Measurements from ENCODE around the gene ASB10.

ASB10 gene

GRCh38 chr7:151232091-151232916, 45.3 kb upstream of the ASB10 start, which contains the start of gene CHPF2:
CHPF2 (plus strand) TSS chr7:151232483; CDS start chr7:151234012, 1,529 bp downstream.
- ChIA-PET POLR2A (interaction anchor here (1.0 to 3.4 kb wide), 4 partner anchors 11 to 43 kb away, joined by 3 to 15 read pairs (median 5); no protein-coding TSS in a partner anchor), CTCF (interaction anchor here (0.8 to 5.8 kb wide), 3 partner anchors 13 to 24 kb away, joined by 3 to 72 read pairs (median 5); partner anchors contain the start of gene SMARCD3)
- DNase-seq, result peak; percentile 90 to 95 (median 94)
- H3K9me3 ChIP-seq (ENCODE audit: control extremely low read depth in 1 of 5, control insufficient read depth in 4 of 5, insufficient read depth in 2 of 5, low read depth in 1 of 5, low read length in 4 of 5), result no peaks in the 10 kb centered on the region
- H3K27me3 ChIP-seq (replicated peaks in 2 of 5; ENCODE audit: control insufficient read depth in 4 of 5, insufficient read depth in 5 of 5, low read length in 4 of 5), result no peaks in the 10 kb centered on the region
- H3K36me3 ChIP-seq (ENCODE audit: control insufficient read depth in 4 of 4, insufficient read depth in 4 of 4, low read length in 3 of 4), result peaks cover 6 to 30% (median 24%) of the 10 kb centered on the region in 4 experiments
- peaks cover 8 to 36% (median 34%) of the 10 kb centered on the region in 4 experiments for H3K4me1 ChIP-seq (ENCODE audit: control extremely low read depth in 1 of 4, control insufficient read depth in 4 of 4, insufficient read depth in 4 of 4, low read length in 3 of 4)
- peak within 1 kb of the TSS; percentile 98 for H3K27ac ChIP-seq (ENCODE audit: insufficient read depth in 1 of 2, low read depth in 1 of 2, low read length in 2 of 2, poor library complexity in 1 of 2, severe bottlenecking in 2 of 2)
- under 1% methylated on average over 79 of the region's 79 CpGs for WGBS (ENCODE audit: insufficient coverage)
- peak within 1 kb of the TSS; percentile 92 to 98 (median 97) for H3K4me3 ChIP-seq (ENCODE audit: control insufficient read depth in 1 of 7, extremely low read depth in 1 of 7, insufficient read depth in 4 of 7, low read depth in 2 of 7, low read length in 6 of 7)

- H3K36me3 ChIP-seq (ENCODE audit: control insufficient read depth in 4 of 4, insufficient read depth in 4 of 4, low read length in 3 of 4), result peaks cover 4 to 18% (median 12%) of the 10 kb centered on the region in 4 experiments
- CTCF ChIA-PET, result no interaction called here
- no peak overlapping the region for H3K4me3 ChIP-seq (ENCODE audit: control insufficient read depth in 1 of 7, extremely low read depth in 1 of 7, insufficient read depth in 4 of 7, low read depth in 2 of 7, low read length in 6 of 7)
- H3K27ac ChIP-seq (ENCODE audit: insufficient read depth in 1 of 2, low read depth in 1 of 2, low read length in 2 of 2, poor library complexity in 1 of 2, severe bottlenecking in 2 of 2), result no peak overlapping the region
- DNase-seq, result no peak
- no peaks in the 10 kb centered on the region for H3K9me3 ChIP-seq (ENCODE audit: control extremely low read depth in 1 of 5, control insufficient read depth in 4 of 5, insufficient read depth in 2 of 5, low read depth in 1 of 5, low read length in 4 of 5)
- POLR2A ChIA-PET, result no interaction called here
- no peaks in the 10 kb centered on the region for H3K27me3 ChIP-seq (replicated peaks in 2 of 5; ENCODE audit: control insufficient read depth in 4 of 5, insufficient read depth in 5 of 5, low read length in 4 of 5)
- peaks cover 13 to 43% (median 40%) of the 10 kb centered on the region in 4 experiments for H3K4me1 ChIP-seq (ENCODE audit: control extremely low read depth in 1 of 4, control insufficient read depth in 4 of 4, insufficient read depth in 4 of 4, low read length in 3 of 4)
- 100% methylated on average over 1 of the region's 1 CpG for WGBS (ENCODE audit: insufficient coverage)
Measured at GRCh38 chr7:151231080-151231479, 44.0 kb upstream of the ASB10 start.

GRCh38 chr7:151229249-151229648, 42.2 kb upstream of the ASB10 start:
- no peak overlapping the region for H3K27ac ChIP-seq (ENCODE audit: insufficient read depth in 1 of 2, low read depth in 1 of 2, low read length in 2 of 2, poor library complexity in 1 of 2, severe bottlenecking in 2 of 2)
- H3K4me3 ChIP-seq (ENCODE audit: control insufficient read depth in 1 of 7, extremely low read depth in 1 of 7, insufficient read depth in 4 of 7, low read depth in 2 of 7, low read length in 6 of 7), result no peak overlapping the region
- peaks cover 19 to 43% (median 36%) of the 10 kb centered on the region in 4 experiments for H3K4me1 ChIP-seq (ENCODE audit: control extremely low read depth in 1 of 4, control insufficient read depth in 4 of 4, insufficient read depth in 4 of 4, low read length in 3 of 4)
- 98% methylated on average over 8 of the region's 10 CpGs for WGBS (ENCODE audit: insufficient coverage)
- H3K27me3 ChIP-seq (replicated peaks in 2 of 5; ENCODE audit: control insufficient read depth in 4 of 5, insufficient read depth in 5 of 5, low read length in 4 of 5), result no peaks in the 10 kb centered on the region
- peaks cover 0 to 14% (median 11%) of the 10 kb centered on the region in 4 experiments for H3K36me3 ChIP-seq (ENCODE audit: control insufficient read depth in 4 of 4, insufficient read depth in 4 of 4, low read length in 3 of 4)
- no peaks in the 10 kb centered on the region for H3K9me3 ChIP-seq (ENCODE audit: control extremely low read depth in 1 of 5, control insufficient read depth in 4 of 5, insufficient read depth in 2 of 5, low read depth in 1 of 5, low read length in 4 of 5)
- ChIA-PET CTCF (interaction anchor here (1.2 to 2.0 kb wide), 3 partner anchors 8 to 24 kb away, joined by 3 to 8 read pairs (median 3); no protein-coding TSS in a partner anchor), POLR2A (no interaction called here)
- no peak for DNase-seq

- H3K27ac ChIP-seq (ENCODE audit: insufficient read depth in 1 of 2, low read depth in 1 of 2, low read length in 2 of 2, poor library complexity in 1 of 2, severe bottlenecking in 2 of 2), result peak overlapping the region; percentile 20 to 79
- no peaks in the 10 kb centered on the region for H3K27me3 ChIP-seq (replicated peaks in 2 of 5; ENCODE audit: control insufficient read depth in 4 of 5, insufficient read depth in 5 of 5, low read length in 4 of 5)
- no peak for DNase-seq
- peaks cover 15 to 33% (median 26%) of the 10 kb centered on the region in 4 experiments for H3K4me1 ChIP-seq (ENCODE audit: control extremely low read depth in 1 of 4, control insufficient read depth in 4 of 4, insufficient read depth in 4 of 4, low read length in 3 of 4)
- H3K4me3 ChIP-seq (ENCODE audit: control insufficient read depth in 1 of 7, extremely low read depth in 1 of 7, insufficient read depth in 4 of 7, low read depth in 2 of 7, low read length in 6 of 7), result peak overlapping the region in 6 of 7 experiments; percentile 88 to 98 (median 92)
- H3K9me3 ChIP-seq (ENCODE audit: control extremely low read depth in 1 of 5, control insufficient read depth in 4 of 5, insufficient read depth in 2 of 5, low read depth in 1 of 5, low read length in 4 of 5), result no peaks in the 10 kb centered on the region
- POLR2A ChIA-PET, result no interaction called here
- peaks cover 2 to 22% (median 20%) of the 10 kb centered on the region in 4 experiments for H3K36me3 ChIP-seq (ENCODE audit: control insufficient read depth in 4 of 4, insufficient read depth in 4 of 4, low read length in 3 of 4)
- WGBS (ENCODE audit: insufficient coverage), result 89% methylated on average over 7 of the region's 10 CpGs
- CTCF ChIA-PET, result interaction anchor here (1.2 to 2.0 kb wide), 6 partner anchors 9 to 24 kb away, joined by 3 to 8 read pairs (median 5); no protein-coding TSS in a partner anchor
Measured at GRCh38 chr7:151228024-151228866, 41.2 kb upstream of the ASB10 start.

DNA sequence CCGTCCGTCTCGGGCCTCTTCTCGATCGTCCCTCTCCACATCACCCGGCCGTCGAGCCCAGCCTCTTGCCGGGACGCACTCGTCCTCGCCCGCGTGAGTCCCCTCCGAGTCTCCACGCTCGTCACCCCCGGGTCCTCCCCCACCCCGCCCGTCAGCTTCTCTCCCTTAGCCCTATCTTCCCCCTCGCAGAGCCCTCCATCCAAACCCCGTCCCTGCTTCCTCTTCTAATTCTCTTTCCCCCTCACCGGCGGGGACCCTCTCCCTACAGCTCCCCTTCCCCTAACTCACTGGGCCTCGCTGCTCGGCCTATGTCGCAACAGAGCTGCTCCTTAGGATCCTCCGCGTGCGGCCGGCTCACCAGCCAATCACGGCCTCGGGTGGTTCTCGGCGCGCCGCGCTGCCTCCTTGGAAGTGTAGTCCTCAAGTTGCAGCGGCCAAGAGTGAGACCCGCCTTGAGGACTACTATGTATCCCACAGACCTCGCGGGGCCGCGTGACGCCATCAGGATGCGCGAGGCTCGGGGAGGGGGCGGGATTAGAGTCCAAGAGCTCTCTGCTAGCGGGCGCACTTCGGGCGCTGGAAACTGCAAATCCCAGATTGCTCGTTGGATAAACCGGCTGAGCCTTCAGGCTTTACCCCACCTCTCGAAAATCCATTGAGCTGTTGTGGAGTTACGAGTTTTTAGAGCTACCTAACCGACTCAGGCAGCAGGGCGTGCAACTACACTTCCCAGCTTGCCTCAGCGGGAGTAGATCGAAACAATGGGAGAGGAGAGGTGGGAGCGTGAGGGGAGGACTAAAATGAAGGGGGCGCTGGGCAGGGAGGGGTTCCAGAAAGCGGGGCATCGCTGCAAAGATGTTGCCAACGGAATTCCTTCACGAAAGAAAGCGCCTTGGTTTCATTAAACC, 40.1 kb upstream of the ASB10 start, which contains the start of gene ABCF2:
TSS of gene ABCF2 (minus strand) at position 331 of the 908 bp plus-strand sequence. CDS start 747 bp downstream, outside the sequence.
- Histone ChIP-seq H3K4me1 (ENCODE audit: control extremely low read depth in 1 of 4, control insufficient read depth in 4 of 4, insufficient read depth in 4 of 4, low read length in 3 of 4) (peaks cover 15 to 31% (median 21%) of the 10 kb centered on the region in 4 experiments), H3K27me3 (replicated peaks in 2 of 5; ENCODE audit: control insufficient read depth in 4 of 5, insufficient read depth in 5 of 5, low read length in 4 of 5) (no peaks in the 10 kb centered on the region), H3K36me3 (ENCODE audit: control insufficient read depth in 4 of 4, insufficient read depth in 4 of 4, low read length in 3 of 4) (peaks cover 7 to 34% (median 32%) of the 10 kb centered on the region in 4 experiments), H3K27ac (ENCODE audit: insufficient read depth in 1 of 2, low read depth in 1 of 2, low read length in 2 of 2, poor library complexity in 1 of 2, severe bottlenecking in 2 of 2) (peak within 1 kb of the TSS; percentile 42 to 79), H3K4me3 (ENCODE audit: control insufficient read depth in 1 of 7, extremely low read depth in 1 of 7, insufficient read depth in 4 of 7, low read depth in 2 of 7, low read length in 6 of 7) (peak within 1 kb of the TSS; percentile 59 to 98 (median 91)), H3K9me3 (ENCODE audit: control extremely low read depth in 1 of 5, control insufficient read depth in 4 of 5, insufficient read depth in 2 of 5, low read depth in 1 of 5, low read length in 4 of 5) (no peaks in the 10 kb centered on the region)
- 0% methylated on average over 62 of the region's 68 CpGs for WGBS (ENCODE audit: insufficient coverage)
- ChIA-PET CTCF (interaction anchor here (1.1 to 5.7 kb wide), 10 partner anchors 10 to 57 kb away, joined by 3 to 39 read pairs (median 6); no protein-coding TSS in a partner anchor), POLR2A (interaction anchor here (0.8 to 1.2 kb wide), 4 partner anchors 10 to 20 kb away, joined by 3 to 5 read pairs (median 4); no protein-coding TSS in a partner anchor)
- DNase-seq, result peak; percentile 98 to 99 (median 98)

DNA sequence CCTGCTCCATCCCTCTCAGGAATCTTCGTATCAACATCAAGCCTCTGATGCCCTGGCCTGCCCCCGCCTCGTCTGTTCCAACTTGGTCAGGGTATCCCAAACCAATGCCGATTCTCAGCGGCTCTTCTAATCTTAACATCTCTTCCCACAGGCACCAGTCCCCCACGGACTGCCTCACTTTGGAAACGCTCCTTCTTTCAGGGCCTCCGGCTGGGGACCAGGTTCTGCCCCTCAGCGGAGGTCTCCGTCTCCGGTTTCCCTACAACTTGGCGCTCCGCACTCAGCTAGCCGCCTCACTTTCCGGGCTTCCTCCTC, 39.5 kb upstream of the ASB10 start:
- POLR2A ChIA-PET, result interaction anchor here (0.8 to 1.2 kb wide), 3 partner anchors 16 to 20 kb away, joined by 3 to 5 read pairs (median 4); no protein-coding TSS in a partner anchor
- peaks cover 11 to 25% (median 17%) of the 10 kb centered on the region in 4 experiments for H3K4me1 ChIP-seq (ENCODE audit: control extremely low read depth in 1 of 4, control insufficient read depth in 4 of 4, insufficient read depth in 4 of 4, low read length in 3 of 4)
- no peak for DNase-seq
- no peaks in the 10 kb centered on the region for H3K27me3 ChIP-seq (replicated peaks in 2 of 5; ENCODE audit: control insufficient read depth in 4 of 5, insufficient read depth in 5 of 5, low read length in 4 of 5)
- 3% methylated on average over 15 of the region's 15 CpGs for WGBS (ENCODE audit: insufficient coverage)
- peaks cover 10 to 40% (median 36%) of the 10 kb centered on the region in 4 experiments for H3K36me3 ChIP-seq (ENCODE audit: control insufficient read depth in 4 of 4, insufficient read depth in 4 of 4, low read length in 3 of 4)
- H3K27ac ChIP-seq (ENCODE audit: insufficient read depth in 1 of 2, low read depth in 1 of 2, low read length in 2 of 2, poor library complexity in 1 of 2, severe bottlenecking in 2 of 2), result peak overlapping the region; percentile 42 to 79
- no peaks in the 10 kb centered on the region for H3K9me3 ChIP-seq (ENCODE audit: control extremely low read depth in 1 of 5, control insufficient read depth in 4 of 5, insufficient read depth in 2 of 5, low read depth in 1 of 5, low read length in 4 of 5)
- CTCF ChIA-PET, result interaction anchor here (1.1 to 5.7 kb wide), 11 partner anchors 9 to 56 kb away, joined by 3 to 39 read pairs (median 6); no protein-coding TSS in a partner anchor
- H3K4me3 ChIP-seq (ENCODE audit: control insufficient read depth in 1 of 7, extremely low read depth in 1 of 7, insufficient read depth in 4 of 7, low read depth in 2 of 7, low read length in 6 of 7), result peak overlapping the region; percentile 59 to 98 (median 91)
